GM15510 (cell line): Measurements from ENCODE around the gene WIPF2.

Experiments
- POLR2A ChIP-seq: IDR thresholded peaks from 3 replicates; pipeline ENCODE4 v1.6.1; 2011; ENCODE audit warnings: borderline replicate concordance; ENCODE audit not compliant: insufficient read length; ENCODE audit errors: extremely low read depth

The WIPF2 gene

DNA sequence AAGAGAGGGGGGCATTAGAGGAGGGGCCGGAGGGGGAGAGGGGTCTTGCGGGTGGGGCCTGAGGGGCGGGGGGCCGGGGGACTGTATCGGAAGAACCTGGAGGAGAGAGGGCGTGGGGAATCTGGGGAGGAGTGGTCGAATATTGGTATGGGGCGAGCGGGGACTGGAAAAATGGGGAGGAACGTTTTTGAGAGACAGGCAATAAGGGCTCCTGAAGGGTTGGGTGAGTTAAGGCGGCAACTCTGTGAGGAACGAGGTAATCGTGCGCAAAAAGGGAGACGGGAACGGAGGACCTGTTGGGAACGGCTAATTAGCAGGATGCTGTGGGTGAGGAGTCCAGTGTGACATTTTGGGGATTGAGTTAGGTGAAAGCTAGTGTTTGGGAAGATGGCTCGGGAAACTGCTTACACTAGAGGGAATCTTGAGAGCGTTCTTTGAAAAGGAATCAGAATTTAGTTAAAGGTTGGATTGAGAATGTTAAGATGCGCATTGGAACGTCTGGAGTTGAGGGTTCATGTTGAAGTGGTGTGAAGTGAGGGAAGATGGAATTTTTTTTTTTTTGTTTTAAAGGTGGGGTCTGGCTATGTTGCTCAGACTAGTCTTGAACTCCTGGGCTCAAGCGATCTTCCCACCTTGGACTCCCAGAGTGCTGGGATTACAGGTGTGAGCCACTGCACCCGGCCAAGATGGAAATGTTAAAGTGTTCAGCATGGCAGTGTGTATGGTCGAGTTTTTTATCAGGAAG, 662 bp downstream of the WIPF2 start:
- no peak for TF ChIP-seq POLR2A

- TF ChIP-seq POLR2A: no peak
Observed at GRCh38 chr17:40224718-40225550, 5.8 kb downstream of the WIPF2 start.

DNA sequence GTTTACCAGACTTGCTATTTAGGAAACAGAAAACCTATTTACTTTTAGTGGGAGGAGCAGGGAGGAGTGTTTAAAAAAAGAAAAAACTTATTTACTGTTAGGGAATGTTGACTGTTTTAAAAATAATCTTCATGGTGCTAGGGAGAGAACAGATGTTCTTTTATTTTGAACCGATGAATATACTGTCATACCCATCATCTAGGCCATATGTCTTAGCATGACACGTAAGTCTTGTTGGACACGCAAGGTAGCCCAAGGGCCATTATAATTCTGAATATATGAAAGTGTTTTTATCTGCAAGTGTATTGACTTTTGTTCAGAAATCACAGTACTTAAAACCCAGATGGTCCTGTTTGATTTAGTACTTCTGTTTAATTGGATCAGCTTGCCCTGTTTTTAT, 11.6 kb downstream of the WIPF2 start:
- TF ChIP-seq POLR2A: no peak

- no peak for TF ChIP-seq POLR2A
Observed at GRCh38 chr17:40241252-40241834, 22.2 kb downstream of the WIPF2 start.

GRCh38 chr17:40242774-40243173, 23.7 kb downstream of the WIPF2 start:
- TF ChIP-seq POLR2A: no peak

- no peak for TF ChIP-seq POLR2A
Observed at GRCh38 chr17:40243761-40244160, 24.7 kb downstream of the WIPF2 start.

GRCh38 chr17:40244255-40244654, 25.2 kb downstream of the WIPF2 start:
- TF ChIP-seq POLR2A: no peak

- no peak for TF ChIP-seq POLR2A
Observed at GRCh38 chr17:40247926-40248495, 28.9 kb downstream of the WIPF2 start.

GRCh38 chr17:40248507-40248906, 29.4 kb downstream of the WIPF2 start:
- TF ChIP-seq POLR2A: no peak

DNA sequence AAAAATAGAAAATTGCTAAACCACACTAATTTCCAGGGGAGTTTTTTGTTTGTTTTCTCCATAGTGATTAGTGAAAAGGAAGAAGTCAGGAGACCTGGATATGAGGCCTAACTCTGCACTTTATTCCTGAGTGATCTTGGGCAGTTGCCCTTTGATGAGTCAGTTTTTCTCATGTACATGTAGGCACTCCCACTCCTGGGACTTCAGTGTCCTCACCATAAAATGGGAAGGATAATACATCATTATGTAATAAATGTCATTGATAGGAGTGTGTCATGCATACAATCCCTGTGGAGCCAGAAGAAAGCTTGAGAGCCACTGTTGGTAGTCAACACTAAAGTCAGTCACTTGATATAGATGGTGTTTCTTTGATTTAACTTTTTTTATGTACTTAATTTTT, 32.5 kb downstream of the WIPF2 start:
- TF ChIP-seq POLR2A: no peak

DNA sequence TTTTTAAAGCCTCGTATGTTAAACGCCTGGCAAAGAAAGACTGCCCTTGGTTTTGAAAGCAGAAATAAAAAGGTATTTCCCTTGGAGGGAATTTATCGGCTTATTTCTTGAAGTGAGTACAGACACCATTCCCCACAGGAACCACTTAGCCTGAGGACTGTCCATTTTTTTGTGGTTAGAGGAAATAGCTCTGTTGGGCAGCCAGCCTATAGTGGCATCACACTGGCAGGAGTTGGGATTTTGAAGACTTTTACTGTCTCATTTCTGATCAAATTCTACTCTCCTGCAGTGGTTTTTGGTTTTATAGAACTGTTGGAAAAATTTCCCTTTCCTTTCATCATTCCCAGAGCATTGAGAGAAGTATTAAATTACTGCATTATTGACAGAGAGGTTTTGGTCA, 34.5 kb downstream of the WIPF2 start:
- no peak for TF ChIP-seq POLR2A

DNA sequence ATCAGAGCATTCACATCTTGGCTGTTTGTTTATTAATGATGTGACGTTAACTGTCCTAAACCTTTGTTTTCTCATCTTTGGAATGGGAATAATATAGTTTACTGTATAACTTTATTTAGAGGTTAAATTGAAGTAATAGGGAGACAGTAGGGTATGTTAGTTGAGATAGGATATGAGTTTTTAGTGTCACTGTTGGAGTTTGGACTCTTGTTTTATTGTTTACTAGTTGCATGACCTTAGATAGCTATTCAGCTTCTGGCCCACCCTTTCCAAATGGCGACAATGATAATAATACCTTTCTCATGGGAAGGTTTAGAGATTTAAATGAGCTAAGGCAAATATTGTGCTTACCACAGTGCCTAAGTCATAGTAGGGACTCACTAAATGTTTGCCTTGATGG, 40.4 kb downstream of the WIPF2 start:
- no peak for TF ChIP-seq POLR2A

DNA sequence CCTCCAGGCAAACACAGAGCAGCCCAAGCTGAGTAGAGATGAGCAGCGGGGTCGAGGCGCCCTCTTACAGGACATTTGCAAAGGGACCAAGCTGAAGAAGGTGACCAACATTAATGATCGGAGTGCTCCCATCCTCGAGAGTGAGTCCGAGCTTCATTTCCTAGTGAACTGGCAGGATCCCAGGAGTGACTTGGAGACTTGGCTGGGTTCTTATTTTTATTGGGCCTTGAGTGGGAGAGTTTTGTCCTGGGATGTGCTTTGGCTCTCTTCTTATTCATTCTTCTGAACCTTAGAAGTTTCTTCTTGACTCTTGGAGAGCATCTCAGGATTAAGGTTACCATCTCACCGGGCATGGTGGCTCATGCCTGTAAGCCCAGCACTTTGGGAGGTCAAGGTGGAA, 41.4 kb downstream of the WIPF2 start:
- TF ChIP-seq POLR2A: no peak

- TF ChIP-seq POLR2A: no peak
Observed at GRCh38 chr17:40264458-40265185, 45.5 kb downstream of the WIPF2 start.
